Measurements from ENCODE around the gene NSMCE1.
A peak's percentile ranks its signal among the peaks of the same experiment; 100 is the strongest.

The NSMCE1 gene

GRCh38 chr16:27189335-27189972, 79.1 kb downstream of the NSMCE1 start:
- DNase-seq: no peak

DNA sequence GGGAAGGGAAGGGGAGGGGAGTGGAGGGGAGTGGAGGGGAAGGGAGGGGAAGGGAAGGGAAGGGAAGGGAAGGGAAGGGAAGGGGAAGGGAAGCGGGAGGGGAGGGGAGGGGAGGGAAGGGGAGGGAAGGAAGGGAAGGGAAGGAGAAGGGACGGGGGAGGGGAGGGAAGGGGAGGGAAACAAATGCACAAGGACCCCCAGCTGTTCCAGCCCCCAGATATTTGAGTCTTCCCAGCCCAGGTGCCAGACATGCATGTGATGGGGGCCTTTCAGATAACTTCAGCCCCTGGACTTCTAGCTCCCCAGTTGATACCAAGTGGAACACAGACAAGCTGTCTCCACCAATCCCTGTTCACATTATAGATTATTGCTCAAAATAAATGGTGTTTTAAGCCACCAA, 79.9 kb downstream of the NSMCE1 start:
- no peak for DNase-seq

DNA sequence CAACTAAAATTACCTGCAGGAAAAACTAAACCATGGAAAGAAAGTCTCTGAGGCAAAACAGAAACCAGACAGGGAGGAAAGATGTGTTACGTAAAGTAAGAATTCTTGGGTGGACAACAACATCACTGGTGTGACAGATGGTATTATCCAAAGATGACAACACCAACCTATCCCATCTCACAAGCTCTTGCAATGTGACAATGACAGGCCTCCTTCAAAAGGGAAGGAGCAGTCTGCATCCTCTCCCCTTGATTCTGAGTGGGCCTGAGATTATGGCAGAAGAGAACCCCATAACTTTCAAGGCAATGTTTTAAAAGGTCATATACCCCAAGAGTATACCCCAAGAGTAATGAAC, 82.8 kb downstream of the NSMCE1 start:
- DNase-seq: no peak

DNA sequence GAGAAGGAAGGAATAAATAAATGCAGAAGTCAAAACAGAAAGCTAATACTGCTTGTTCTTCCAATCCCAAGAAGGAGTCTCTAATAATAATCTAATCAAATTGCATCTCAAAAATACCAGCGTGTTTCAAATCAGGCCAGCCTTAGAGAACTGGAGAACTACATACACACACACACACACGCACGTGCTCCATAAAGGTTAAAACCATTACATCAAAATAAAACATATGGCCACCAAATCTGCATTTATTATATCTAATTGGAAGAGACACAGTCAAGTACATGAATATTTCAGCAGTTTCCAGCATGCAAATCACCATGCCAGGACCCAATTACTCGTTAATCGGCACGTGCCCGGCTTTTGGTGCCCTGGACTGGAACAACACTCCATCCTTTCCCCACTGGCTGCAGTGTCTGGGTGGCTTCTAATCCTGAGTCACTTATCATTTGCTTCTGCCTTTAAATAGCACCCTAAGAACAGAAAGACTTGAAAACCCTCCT, 85.6 kb downstream of the NSMCE1 start:
- DNase-seq: no peak

- DNase-seq: no peak
These were observed 87.4 kb downstream of the NSMCE1 start for GRCh38 chr16:27181019-27181790.

DNA sequence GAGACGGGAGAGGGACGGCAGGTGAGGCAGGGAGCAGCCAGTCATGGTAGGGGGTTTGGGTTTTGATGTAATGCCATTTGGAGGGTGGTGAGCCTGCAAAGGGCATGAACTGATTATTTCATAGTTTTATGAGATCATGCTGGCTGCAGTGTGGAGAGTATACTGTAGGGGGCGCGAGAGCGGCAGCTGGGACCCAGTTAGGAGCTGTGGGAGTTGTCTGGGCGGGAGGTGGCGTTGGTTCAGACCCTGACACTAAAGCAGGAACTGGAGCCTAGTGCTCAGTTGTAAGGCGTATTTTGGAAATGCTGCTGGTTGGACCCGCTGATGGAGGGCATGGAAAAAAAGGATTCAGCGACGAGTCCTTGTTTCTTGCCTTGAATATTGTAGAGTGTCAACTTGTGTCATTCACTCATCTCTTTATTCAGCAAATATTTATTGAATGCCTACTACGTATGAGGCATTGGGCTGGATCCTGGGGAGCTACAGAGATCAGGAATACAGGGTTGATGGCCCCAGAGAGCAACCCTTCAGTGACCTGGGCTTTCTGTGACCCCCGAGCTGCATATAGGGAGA, 89.0 kb downstream of the NSMCE1 start:
- DNase-seq: peak; percentile 89

DNA sequence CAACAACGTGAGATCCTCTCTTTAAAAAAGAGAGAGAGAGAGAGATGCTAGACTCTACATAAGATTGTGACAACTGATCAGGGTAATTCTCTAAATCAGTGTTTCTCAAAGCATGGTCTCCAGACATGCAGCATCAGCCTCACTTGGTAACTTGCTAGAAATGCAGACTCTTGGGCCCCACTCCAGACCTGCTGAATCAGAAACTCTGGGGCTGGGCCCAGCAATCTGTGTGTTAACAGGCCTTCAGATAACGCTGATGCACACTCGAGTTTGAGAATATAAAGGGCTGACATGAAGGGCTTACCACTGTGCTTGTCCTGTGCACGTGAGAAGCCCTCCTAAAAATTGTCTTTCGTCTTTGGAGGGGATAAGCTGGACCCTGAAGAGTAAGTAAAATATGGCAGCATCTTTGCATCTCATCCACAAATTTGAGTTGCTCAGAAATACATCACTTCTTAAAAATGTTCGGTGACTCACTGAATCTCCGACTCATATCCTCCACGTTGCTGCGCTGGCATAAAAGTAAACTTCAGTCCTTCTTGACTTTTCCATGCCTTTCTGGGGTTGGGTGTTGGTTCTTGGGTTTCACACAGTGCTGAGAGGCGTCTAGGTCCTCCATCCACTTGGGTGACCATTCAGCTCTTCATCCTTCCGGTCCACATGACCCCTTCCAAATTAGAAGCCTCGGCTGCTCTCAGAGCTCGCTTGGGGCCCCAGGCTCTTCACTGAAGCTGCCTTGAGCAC, 91.4 kb downstream of the NSMCE1 start:
- peak; percentile 18 for DNase-seq

- DNase-seq: no peak
These were observed 92.7 kb downstream of the NSMCE1 start for GRCh38 chr16:27175888-27176287.
